HAP-1 (cell line): ENCODE data around the gene DNAH7.

ENCODE experiments used
- DNase-seq, 2 experiments: peaks; one replicate each; pipeline ENCODE4 v3.0.0-alpha.2; 2016 to 2020; ENCODE audit warnings: low spot score in 2 of 2
- H3K27me3 ChIP-seq: fragments of 250-450 bp; sonication (Bioruptor Pico); 2 replicates; pipeline ENCODE4 v1.5.1; 2020; ENCODE audit warnings: low read depth, mild to moderate bottlenecking, moderate library complexity
- H3K36me3 ChIP-seq: fragments of 250-450 bp; sonication (Bioruptor Pico); replicated peaks from 2 replicates; pipeline ENCODE4 v1.5.1; 2020; ENCODE audit warnings: mild to moderate bottlenecking
- H3K4me1 ChIP-seq: fragments of 250-450 bp; sonication (Bioruptor Pico); 2 replicates; pipeline ENCODE4 v1.5.1; 2020; ENCODE audit warnings: mild to moderate bottlenecking
- H3K4me3 ChIP-seq: fragments of 250-450 bp; sonication (Bioruptor Pico); 2 replicates; pipeline ENCODE4 v1.5.1; 2020; ENCODE audit warnings: mild to moderate bottlenecking, moderate library complexity
- H3K9me3 ChIP-seq: fragments of 250-450 bp; sonication (Bioruptor Pico); 2 replicates; pipeline ENCODE4 v1.5.1; 2020; ENCODE audit warnings: mild to moderate bottlenecking, moderate library complexity
- in situ Hi-C: fragments of 300-500 bp; cut with MboI; formaldehyde crosslinking; loops from 3 replicates; pipeline ENCODE4 v1.14.3; 2020; ENCODE audit warnings: low sequenced_read_pairs, inconsistent platforms, mixed read lengths

The DNAH7 gene

GRCh38 chr2:195766691-195767090, 301.9 kb downstream of the DNAH7 start:
- Histone ChIP-seq H3K4me3 (no peak overlapping the region), H3K4me1 (peaks cover 3% of the 10 kb centered on the region; the same call in 1 of the 2 replicates), H3K36me3 (no peaks in the 10 kb centered on the region), H3K9me3 (peaks cover 3% of the 10 kb centered on the region; the same call in 1 of the 2 replicates), H3K27me3 (no peaks in the 10 kb centered on the region)
- in situ Hi-C loops, result no loop called here
- DNase-seq, result no peak

- no peaks in the 10 kb centered on the region for H3K27me3 ChIP-seq
- H3K9me3 ChIP-seq, result peaks cover 3% of the 10 kb centered on the region; the same call in 1 of the 2 replicates
- no peak for DNase-seq
- no peaks in the 10 kb centered on the region for H3K36me3 ChIP-seq
- peaks cover 3% of the 10 kb centered on the region; the same call in 1 of the 2 replicates for H3K4me1 ChIP-seq
- no peak overlapping the region for H3K4me3 ChIP-seq
- in situ Hi-C loops, result no loop called here
Observed at GRCh38 chr2:195763866-195764265, 304.8 kb downstream of the DNAH7 start.

GRCh38 chr2:195759877-195760276, 308.8 kb downstream of the DNAH7 start:
- no peaks in the 10 kb centered on the region for H3K36me3 ChIP-seq
- in situ Hi-C loops, result no loop called here
- H3K27me3 ChIP-seq, result no peaks in the 10 kb centered on the region

GRCh38 chr2:195758846-195759245, 309.8 kb downstream of the DNAH7 start:
- no peak for DNase-seq
- Histone ChIP-seq H3K36me3 (no peaks in the 10 kb centered on the region), H3K27me3 (no peaks in the 10 kb centered on the region), H3K4me3 (no peak overlapping the region), H3K4me1 (no peaks in the 10 kb centered on the region), H3K9me3 (no peaks in the 10 kb centered on the region)
- in situ Hi-C loops, result no loop called here

More at GRCh38 chr2:195759877-195760276, 308.8 kb downstream of the DNAH7 start:
- Histone ChIP-seq H3K4me1 (no peaks in the 10 kb centered on the region), H3K9me3 (no peaks in the 10 kb centered on the region; the same call in 1 of the 2 replicates), H3K4me3 (no peak overlapping the region)
- no peak for DNase-seq

GRCh38 chr2:195756218-195756942, 312.3 kb downstream of the DNAH7 start:
- Histone ChIP-seq H3K27me3 (no peaks in the 10 kb centered on the region), H3K4me3 (no peak overlapping the region), H3K36me3 (no peaks in the 10 kb centered on the region), H3K4me1 (no peaks in the 10 kb centered on the region), H3K9me3 (no peaks in the 10 kb centered on the region)
- DNase-seq, result no peak
- in situ Hi-C loops, result no loop called here

- H3K27me3 ChIP-seq, result no peaks in the 10 kb centered on the region
- H3K36me3 ChIP-seq, result no peaks in the 10 kb centered on the region
- H3K4me3 ChIP-seq, result no peak overlapping the region
- H3K4me1 ChIP-seq, result no peaks in the 10 kb centered on the region
- H3K9me3 ChIP-seq, result no peaks in the 10 kb centered on the region
- in situ Hi-C loops, result no loop called here
- no peak for DNase-seq
Observed at GRCh38 chr2:195741191-195741590, 327.4 kb downstream of the DNAH7 start.

GRCh38 chr2:195737511-195738325, 330.9 kb downstream of the DNAH7 start:
- Histone ChIP-seq H3K27me3 (no peaks in the 10 kb centered on the region), H3K4me3 (no peak overlapping the region), H3K4me1 (peaks cover 3% of the 10 kb centered on the region; the same call in 1 of the 2 replicates), H3K36me3 (peaks cover 3% of the 10 kb centered on the region), H3K9me3 (no peaks in the 10 kb centered on the region)
- in situ Hi-C loops, result no loop called here
- DNase-seq, result no peak

GRCh38 chr2:195735347-195735746, 333.3 kb downstream of the DNAH7 start:
- H3K27me3 ChIP-seq, result no peaks in the 10 kb centered on the region
- in situ Hi-C loops, result no loop called here
- DNase-seq, result no peak
- peaks cover 3% of the 10 kb centered on the region for H3K4me1 ChIP-seq
- H3K4me3 ChIP-seq, result no peak overlapping the region
- H3K9me3 ChIP-seq, result no peaks in the 10 kb centered on the region
- peaks cover 3% of the 10 kb centered on the region for H3K36me3 ChIP-seq

GRCh38 chr2:195734931-195735330, 333.7 kb downstream of the DNAH7 start:
- in situ Hi-C loops, result no loop called here
- Histone ChIP-seq H3K36me3 (peaks cover 3% of the 10 kb centered on the region), H3K27me3 (no peaks in the 10 kb centered on the region)

GRCh38 chr2:195734395-195734794, 334.2 kb downstream of the DNAH7 start:
- in situ Hi-C loops, result no loop called here
- DNase-seq, result no peak
- H3K36me3 ChIP-seq, result peaks cover 3% of the 10 kb centered on the region
- peaks cover 3% of the 10 kb centered on the region for H3K4me1 ChIP-seq
- no peak overlapping the region for H3K4me3 ChIP-seq
- H3K9me3 ChIP-seq, result no peaks in the 10 kb centered on the region
- H3K27me3 ChIP-seq, result no peaks in the 10 kb centered on the region

More at GRCh38 chr2:195734931-195735330, 333.7 kb downstream of the DNAH7 start:
- H3K4me1 ChIP-seq, result peaks cover 3% of the 10 kb centered on the region
- no peak for DNase-seq
- H3K4me3 ChIP-seq, result no peak overlapping the region
- no peaks in the 10 kb centered on the region for H3K9me3 ChIP-seq

- no peaks in the 10 kb centered on the region for H3K27me3 ChIP-seq
- DNase-seq, result no peak
- H3K4me1 ChIP-seq, result peaks cover 3% of the 10 kb centered on the region
- in situ Hi-C loops, result no loop called here
- peaks cover 3% of the 10 kb centered on the region for H3K36me3 ChIP-seq
- H3K9me3 ChIP-seq, result no peaks in the 10 kb centered on the region
- no peak overlapping the region for H3K4me3 ChIP-seq
Observed at GRCh38 chr2:195733831-195734230, 334.8 kb downstream of the DNAH7 start.

- H3K4me3 ChIP-seq, result no peak overlapping the region
- H3K27me3 ChIP-seq, result no peaks in the 10 kb centered on the region
- H3K4me1 ChIP-seq, result peaks cover 3% of the 10 kb centered on the region
- DNase-seq, result no peak
- H3K9me3 ChIP-seq, result no peaks in the 10 kb centered on the region
- in situ Hi-C loops, result no loop called here
- peaks cover 3% of the 10 kb centered on the region for H3K36me3 ChIP-seq
Observed at GRCh38 chr2:195732574-195732973, 336.1 kb downstream of the DNAH7 start.

- no peak for DNase-seq
- H3K27me3 ChIP-seq, result no peaks in the 10 kb centered on the region
- H3K4me1 ChIP-seq, result peaks cover 6% of the 10 kb centered on the region
- in situ Hi-C loops, result no loop called here
- H3K9me3 ChIP-seq, result no peaks in the 10 kb centered on the region
- H3K4me3 ChIP-seq, result no peak overlapping the region
- H3K36me3 ChIP-seq, result peaks cover 3% of the 10 kb centered on the region
Observed at GRCh38 chr2:195730912-195731311, 337.7 kb downstream of the DNAH7 start.

GRCh38 chr2:195727106-195727505, 341.5 kb downstream of the DNAH7 start:
- no peaks in the 10 kb centered on the region; the same call in 1 of the 2 replicates for H3K36me3 ChIP-seq
- in situ Hi-C loops, result no loop called here
- no peaks in the 10 kb centered on the region for H3K9me3 ChIP-seq
- H3K27me3 ChIP-seq, result no peaks in the 10 kb centered on the region
- DNase-seq, result no peak
- no peak overlapping the region for H3K4me3 ChIP-seq
- H3K4me1 ChIP-seq, result peaks cover 24% of the 10 kb centered on the region
